Jurkat, Clone E6-1 (cell line): ENCODE data around the gene MSX1.

Experiments used
- DNase-seq: peaks from one replicate; pipeline ENCODE4 v3.0.0-alpha.2; 2011; ENCODE audit warnings: low read depth, low spot score
- H3K4me3 ChIP-seq: 2 replicates; pipeline ENCODE4 v1.5.1; 2011; ENCODE audit warnings: mild to moderate bottlenecking, low read length, control low read depth, moderate library complexity

Gene MSX1

DNA sequence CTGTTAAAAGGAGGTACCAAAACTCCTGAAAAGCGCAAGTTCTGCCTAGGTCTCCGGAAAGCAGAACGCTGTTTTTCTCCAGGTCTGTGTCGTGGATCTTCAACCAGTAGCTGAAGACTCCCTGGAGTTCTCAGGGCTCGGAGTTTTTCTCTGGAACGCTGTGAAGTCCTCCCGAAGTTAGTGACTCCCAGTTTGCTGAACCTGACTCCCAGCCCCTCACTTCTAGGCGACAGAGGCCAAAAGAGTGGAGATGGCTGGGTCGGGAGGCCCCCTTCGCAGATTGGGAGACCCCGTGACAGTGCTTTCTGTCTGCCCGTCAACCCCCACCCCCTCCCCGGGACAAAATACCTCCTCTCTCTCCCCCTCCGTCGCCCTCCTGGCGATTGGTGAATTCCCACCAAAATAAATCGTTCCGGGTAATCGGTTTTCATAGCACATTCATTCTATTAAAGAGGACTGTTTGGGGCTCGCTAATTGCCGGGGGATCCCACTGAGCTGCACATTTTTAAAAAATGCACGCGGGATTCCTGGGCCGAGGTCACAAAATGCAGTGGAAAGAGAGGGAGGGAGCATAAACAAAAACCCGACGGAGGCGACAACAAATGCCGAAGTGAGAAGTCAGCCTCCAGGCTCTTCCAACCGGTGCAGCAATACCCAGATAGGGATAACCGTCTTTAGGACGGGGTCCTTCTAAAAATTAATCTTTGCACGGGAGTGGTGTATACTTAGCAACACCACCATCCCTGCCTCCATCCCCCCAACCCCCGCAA, 4.0 kb upstream of the MSX1 start:
- no peak overlapping the region for H3K4me3 ChIP-seq
- no peak for DNase-seq

DNA sequence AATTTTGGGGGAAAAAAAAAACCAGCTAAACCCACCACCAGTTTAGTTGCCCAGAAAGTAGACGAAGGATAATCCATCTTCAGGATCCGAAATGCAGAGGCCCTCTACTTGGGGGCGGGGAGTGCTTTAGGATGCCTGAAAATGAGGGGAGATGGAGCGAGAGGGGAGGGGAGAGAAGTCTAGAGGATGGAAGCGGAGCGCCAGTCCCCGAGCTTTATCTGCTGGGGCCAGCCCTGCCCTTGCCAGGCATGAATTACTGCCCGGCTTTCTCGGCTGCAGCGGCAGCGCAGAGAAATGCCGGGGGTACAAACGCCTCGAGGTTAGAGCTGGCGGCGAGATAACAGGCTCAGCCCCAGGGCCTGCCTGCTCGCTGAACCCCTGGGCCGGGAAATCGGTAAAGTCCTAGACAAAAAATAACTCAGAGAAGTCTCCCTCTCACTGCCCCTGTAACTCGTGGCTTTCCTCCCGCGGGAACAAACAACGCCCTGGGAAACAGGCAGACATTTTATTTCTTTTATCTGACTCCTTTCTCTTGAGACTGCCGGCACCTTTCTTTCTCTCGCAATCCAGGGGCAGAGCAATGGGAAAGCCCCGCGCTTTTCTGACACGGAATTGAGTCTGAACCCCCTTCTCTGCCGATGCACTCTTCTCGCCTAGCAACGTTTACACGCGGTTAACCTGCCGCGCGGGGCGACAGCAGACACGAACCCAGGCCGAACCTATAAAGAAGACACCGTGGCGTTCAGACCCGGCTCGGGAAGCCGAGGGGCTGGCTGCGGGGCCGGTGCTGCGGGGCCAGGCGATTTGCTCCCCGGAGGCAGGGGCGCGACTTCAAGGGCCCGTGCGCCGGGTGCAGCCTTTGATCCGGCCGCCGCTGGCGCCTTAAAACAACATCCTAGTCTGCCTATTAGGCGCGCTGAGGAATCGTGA, 3.1 kb upstream of the MSX1 start:
- no peak for DNase-seq
- peak overlapping the region; percentile 43 for H3K4me3 ChIP-seq

- H3K4me3 ChIP-seq = peak overlapping the region; percentile 43
- DNase-seq = no peak
Measured at GRCh38 chr4:4857001-4857808, 2.3 kb upstream of the MSX1 start.

DNA sequence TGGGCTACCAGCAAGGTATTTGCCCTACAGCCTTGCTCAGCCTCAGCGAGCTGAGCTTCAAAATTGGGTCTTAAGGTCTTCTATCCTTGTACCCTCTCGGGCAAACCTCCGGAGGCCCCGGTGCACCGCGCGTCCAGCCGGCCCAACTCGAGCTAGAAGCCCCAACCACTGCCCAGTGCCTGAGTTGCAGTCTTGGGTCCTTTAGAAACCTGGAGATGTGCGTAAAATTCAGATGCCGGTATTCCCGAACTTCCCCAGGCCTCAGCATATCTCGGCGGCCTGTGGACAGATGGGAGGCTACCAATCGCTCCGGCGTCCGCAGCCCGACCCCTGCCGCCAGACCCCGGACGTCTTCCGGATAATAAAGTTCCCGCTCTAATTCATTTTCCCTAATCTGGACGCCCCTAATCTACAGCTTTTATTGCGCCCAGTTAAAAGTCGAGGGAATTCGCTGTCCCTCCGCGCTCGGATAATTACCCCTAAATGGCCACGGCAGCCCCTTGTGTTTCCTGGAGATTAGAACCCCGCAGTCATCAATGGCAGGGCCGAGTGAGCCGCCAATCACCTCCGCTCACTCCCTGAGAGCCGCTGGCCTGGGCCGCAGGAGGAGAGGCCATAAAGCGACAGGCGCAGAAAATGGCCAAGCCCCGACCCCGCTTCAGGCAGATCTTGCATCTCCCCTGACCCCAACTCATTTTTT, 1.5 kb upstream of the MSX1 start:
- H3K4me3 ChIP-seq = no peak overlapping the region
- no peak for DNase-seq

- peak overlapping the region; percentile 47 for H3K4me3 ChIP-seq
Measured at GRCh38 chr4:4858527-4859324, 739 bp upstream of the MSX1 start.

DNA sequence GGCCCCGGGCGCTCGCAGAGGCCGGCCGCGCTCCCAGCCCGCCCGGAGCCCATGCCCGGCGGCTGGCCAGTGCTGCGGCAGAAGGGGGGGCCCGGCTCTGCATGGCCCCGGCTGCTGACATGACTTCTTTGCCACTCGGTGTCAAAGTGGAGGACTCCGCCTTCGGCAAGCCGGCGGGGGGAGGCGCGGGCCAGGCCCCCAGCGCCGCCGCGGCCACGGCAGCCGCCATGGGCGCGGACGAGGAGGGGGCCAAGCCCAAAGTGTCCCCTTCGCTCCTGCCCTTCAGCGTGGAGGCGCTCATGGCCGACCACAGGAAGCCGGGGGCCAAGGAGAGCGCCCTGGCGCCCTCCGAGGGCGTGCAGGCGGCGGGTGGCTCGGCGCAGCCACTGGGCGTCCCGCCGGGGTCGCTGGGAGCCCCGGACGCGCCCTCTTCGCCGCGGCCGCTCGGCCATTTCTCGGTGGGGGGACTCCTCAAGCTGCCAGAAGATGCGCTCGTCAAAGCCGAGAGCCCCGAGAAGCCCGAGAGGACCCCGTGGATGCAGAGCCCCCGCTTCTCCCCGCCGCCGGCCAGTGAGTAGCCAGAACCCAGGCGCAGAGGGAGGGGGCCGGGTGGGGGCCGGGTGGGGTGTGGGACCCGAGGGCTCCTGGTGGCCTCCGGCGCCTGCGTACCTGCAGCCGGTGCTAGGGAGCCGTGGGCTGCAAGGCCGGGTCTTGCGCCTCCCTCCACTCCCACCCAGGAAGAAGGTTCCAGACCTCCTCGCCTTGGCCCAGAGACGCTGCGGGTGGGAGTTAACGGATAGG, 534 bp downstream of the MSX1 start:
- H3K4me3 ChIP-seq = peak overlapping the region; percentile 38
- DNase-seq = no peak

More at GRCh38 chr4:4858527-4859324, 739 bp upstream of the MSX1 start:
- no peak for DNase-seq

- H3K4me3 ChIP-seq = peak overlapping the region; percentile 38
Measured at GRCh38 chr4:4860600-4861389, 1.3 kb downstream of the MSX1 start.

DNA sequence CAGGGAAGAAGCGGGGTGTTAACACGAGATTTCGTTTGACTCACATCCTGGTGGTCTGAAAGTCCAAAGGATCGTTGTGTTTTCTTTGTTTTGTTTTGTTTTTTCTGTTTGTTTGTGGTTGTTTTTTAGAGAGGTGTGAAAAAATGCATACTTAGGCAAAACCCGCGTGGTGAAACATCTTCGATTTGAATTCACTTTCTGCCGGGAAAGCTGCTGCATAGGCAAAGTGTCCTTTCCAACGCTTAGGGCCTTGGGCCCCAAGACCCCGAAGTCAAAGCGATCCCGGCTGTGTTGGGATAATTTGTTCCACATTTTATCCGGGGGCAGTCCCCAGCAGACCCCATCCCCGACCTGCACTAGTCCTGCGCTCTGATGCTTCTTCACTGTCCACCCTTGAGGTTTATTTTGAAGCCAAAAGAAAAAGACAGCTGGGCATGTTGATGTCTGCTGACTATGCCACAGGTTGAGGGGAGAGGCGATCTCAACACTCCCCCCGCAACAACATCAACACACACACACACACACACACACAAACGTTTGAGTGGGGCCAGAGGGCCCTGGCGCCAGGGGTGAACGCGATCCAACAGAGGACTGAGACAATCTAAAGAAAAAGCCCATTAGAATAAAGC, 2.0 kb downstream of the MSX1 start:
- no peak overlapping the region for H3K4me3 ChIP-seq
- DNase-seq = no peak

More at GRCh38 chr4:4860600-4861389, 1.3 kb downstream of the MSX1 start:
- DNase-seq = no peak

GRCh38 chr4:4862071-4862551, 2.6 kb downstream of the MSX1 start:
- DNase-seq = no peak
- H3K4me3 ChIP-seq = no peak overlapping the region

DNA sequence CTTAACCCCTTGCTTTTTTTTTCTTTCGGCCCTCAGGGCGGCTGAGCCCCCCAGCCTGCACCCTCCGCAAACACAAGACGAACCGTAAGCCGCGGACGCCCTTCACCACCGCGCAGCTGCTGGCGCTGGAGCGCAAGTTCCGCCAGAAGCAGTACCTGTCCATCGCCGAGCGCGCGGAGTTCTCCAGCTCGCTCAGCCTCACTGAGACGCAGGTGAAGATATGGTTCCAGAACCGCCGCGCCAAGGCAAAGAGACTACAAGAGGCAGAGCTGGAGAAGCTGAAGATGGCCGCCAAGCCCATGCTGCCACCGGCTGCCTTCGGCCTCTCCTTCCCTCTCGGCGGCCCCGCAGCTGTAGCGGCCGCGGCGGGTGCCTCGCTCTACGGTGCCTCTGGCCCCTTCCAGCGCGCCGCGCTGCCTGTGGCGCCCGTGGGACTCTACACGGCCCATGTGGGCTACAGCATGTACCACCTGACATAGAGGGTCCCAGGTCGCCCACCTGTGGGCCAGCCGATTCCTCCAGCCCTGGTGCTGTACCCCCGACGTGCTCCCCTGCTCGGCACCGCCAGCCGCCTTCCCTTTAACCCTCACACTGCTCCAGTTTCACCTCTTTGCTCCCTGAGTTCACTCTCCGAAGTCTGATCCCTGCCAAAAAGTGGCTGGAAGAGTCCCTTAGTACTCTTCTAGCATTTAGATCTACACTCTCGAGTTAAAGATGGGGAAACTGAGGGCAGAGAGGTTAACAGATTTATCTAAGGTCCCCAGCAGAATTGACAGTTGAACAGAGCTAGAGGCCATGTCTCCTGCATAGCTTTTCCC, 3.4 kb downstream of the MSX1 start:
- no peak overlapping the region for H3K4me3 ChIP-seq
- DNase-seq = no peak

DNA sequence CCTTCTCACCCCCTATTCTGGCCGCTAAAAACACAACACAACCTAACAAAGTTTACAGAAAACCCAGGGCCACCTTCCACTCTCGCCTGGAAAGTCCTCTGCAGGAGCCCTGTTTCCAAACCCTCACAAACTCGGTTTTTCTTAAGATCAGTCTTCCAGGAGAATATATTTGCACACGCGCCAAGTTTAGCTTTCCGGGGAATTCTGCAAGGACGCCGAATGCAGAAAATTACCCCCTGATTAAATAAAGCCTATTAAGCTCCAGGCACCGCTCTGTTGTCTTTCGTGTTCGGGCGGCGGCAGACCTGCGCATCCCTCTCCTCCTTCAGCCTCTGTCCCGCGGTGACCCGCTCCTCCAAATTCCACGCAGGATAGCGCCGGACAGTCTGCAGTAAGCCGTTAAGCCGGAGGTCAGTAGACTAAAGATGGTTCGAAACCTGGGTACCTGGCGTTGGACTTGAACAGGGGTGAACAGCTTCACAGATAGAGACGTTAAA, 5.0 kb downstream of the MSX1 start:
- H3K4me3 ChIP-seq = no peak overlapping the region
- no peak for DNase-seq

- H3K4me3 ChIP-seq = no peak overlapping the region
- no peak for DNase-seq
Measured at GRCh38 chr4:4864940-4865704, 5.7 kb downstream of the MSX1 start.

DNA sequence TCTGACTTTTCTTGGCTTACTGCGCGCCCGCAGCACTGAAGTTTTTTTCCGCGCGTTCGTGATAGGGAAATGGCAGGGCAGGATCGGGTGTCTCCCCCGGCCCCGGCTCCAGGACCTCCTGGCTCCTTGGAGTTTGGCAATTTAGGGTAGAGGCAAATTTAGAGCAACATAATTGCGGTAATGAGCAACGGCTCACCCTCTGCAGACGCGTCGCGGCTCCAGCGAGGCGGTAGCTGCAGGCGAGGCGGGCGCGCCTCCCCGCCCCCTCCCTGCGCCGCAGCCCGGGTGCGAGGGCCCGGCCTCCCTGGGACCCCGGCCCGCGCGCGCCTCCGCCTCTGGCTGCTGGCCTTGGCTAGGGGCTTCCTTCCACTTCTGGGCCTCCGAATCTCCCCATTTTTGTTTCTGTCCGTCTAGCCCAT, 6.2 kb downstream of the MSX1 start:
- DNase-seq = no peak
- H3K4me3 ChIP-seq = no peak overlapping the region

DNA sequence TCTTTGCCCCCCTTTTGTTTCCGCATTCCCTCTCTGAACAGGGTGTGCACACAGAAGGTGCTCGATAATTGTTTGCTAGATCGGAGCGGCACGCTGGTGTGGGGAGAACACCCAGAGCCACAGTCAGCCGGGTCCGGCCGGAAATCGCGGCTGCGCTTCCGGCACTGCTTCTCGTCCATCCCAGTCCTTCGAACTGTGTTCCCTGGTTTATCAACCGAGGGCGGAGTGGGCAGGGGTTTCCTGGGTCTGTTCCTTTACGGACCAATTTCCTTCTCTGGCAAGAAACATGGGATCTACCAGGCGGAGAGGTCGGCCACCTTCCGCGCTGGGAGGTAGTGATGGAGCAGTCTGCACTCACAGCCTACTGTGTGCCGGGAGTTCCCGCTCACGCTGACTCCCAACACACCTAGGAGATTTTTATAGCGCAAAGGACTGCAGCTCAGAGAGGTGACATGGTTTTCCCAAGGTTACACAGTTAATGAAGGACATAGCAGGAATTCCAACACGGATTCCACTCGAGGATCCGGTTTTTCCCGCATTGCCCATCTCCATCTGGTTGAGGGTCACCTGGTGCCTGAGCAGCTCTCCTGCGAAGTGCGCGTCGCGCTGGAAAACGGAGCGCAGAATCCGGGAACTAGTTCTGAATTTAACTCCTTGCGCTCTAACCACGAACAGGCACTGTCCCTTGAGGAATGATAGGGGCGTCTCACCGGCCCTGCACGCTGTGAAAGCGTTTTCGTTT, 6.8 kb downstream of the MSX1 start:
- DNase-seq = no peak

More for the DNA sequence above, 6.8 kb downstream of the MSX1 start:
- H3K4me3 ChIP-seq = no peak overlapping the region
